HG03558 (cell line): ENCODE data around the gene GRK2.
A peak's percentile ranks its signal among the peaks of the same experiment; 100 is the strongest.
"Not testable (repeated sequence)": the region's sequence is repeated elsewhere in the genome, so short reads cannot be mapped to it uniquely, and the experiment has no call there.

Experiments
- ATAC-seq: cut with Tn5 transposase; IDR thresholded peaks from one replicate; pipeline ENCODE4 v1.9.1; 2021; ENCODE audit warnings: moderate number of reproducible peaks; ENCODE audit not compliant: unreplicated experiment; ENCODE audit errors: extremely low read depth

GRK2 gene

GRCh38 chr11:67253872-67254624 is 12.2 kb upstream of the GRK2 start:
- no peak for ATAC-seq

- ATAC-seq: no peak
Observed at GRCh38 chr11:67254798-67255197, 11.5 kb upstream of the GRK2 start.

GRCh38 chr11:67255353-67255752 is 10.9 kb upstream of the GRK2 start:
- no peak for ATAC-seq

- no peak for ATAC-seq
Observed at GRCh38 chr11:67255864-67256263, 10.4 kb upstream of the GRK2 start.

GRCh38 chr11:67256477-67257135 is 9.7 kb upstream of the GRK2 start:
- no peak for ATAC-seq

- ATAC-seq: no peak
Observed at GRCh38 chr11:67260406-67260805, 5.9 kb upstream of the GRK2 start.

GRCh38 chr11:67260885-67261639 is 5.2 kb upstream of the GRK2 start:
- ATAC-seq: not testable (repeated sequence)

- no peak for ATAC-seq
Observed at GRCh38 chr11:67261640-67261945, 4.7 kb upstream of the GRK2 start.

GRCh38 chr11:67261946-67262681 is 4.2 kb upstream of the GRK2 start:
- no peak for ATAC-seq

GRCh38 chr11:67262731-67263675 is 3.3 kb upstream of the GRK2 start:
- ATAC-seq: no peak

GRCh38 chr11:67264260-67264659 is 2.0 kb upstream of the GRK2 start:
- no peak for ATAC-seq

- ATAC-seq: no peak
Observed at GRCh38 chr11:67264877-67265632, 1.2 kb upstream of the GRK2 start.

GRCh38 chr11:67265633-67266448 is 432 bp upstream of the GRK2 start:
- ATAC-seq: peak; percentile 33

- no peak for ATAC-seq
Observed at GRCh38 chr11:67267188-67268080, 1.2 kb downstream of the GRK2 start.

GRCh38 chr11:67268081-67268961 is 2.0 kb downstream of the GRK2 start:
- ATAC-seq: no peak

- ATAC-seq: no peak
Observed at GRCh38 chr11:67268962-67269268, 2.6 kb downstream of the GRK2 start.
